ENCODE results near the gene KLHDC10. TPM values are rescaled to one million over a fixed set of nuclear protein-coding genes. Genes with fewer than 3 reads are reported as not detected.

KLHDC10 gene
- total RNA-seq, 4 donors from 2014 or later, result 17.0 to 28.8 (median 23.0) TPM

DNA sequence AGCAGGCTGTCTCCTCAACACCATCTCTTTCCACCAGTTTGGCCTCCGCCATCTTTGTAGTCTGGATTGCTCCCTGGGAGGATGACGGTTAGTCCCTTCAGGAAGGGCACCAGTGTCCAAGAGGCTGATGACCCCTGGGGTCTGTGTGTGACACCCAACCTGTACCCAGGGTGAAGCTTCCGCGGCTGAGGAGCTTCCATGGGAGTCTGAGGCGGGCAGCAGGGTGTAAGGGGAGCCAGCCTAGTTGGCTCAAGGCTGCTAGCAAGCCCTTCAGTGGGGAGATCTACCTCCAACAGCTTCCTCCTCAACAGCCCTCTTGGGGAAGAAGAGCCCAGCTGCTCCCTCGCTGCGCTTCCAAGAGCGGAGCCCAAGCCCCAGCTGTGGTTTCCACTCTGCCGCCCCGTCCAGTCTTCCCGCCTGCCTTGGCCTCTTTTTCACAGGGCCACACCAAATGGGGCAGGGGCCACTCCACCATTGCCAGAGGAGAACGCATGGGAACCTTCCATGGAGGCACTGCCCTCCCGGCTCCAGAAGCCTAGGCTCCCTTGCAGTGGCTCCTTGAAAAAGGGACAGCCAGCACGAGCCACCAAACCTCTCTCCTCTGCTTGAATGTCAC lies 77.5 kb downstream of the KLHDC10 start:
- no peak overlapping the region for H3K27ac ChIP-seq
- H3K36me3 ChIP-seq, result no peaks in the 10 kb centered on the region
- WGBS, 2 donors (ENCODE audit: low coverage in 1 of 2), result 90 to 94% methylated on average over 2 to 6 of the region's 14 CpGs
- H3K4me3 ChIP-seq, result no peak overlapping the region
- no peaks in the 10 kb centered on the region for H3K4me1 ChIP-seq
- H3K27me3 ChIP-seq, result no peaks in the 10 kb centered on the region
- TF ChIP-seq EP300 (IDR thresholded peaks at IDR 0.05) (no peak), POLR2A (IDR thresholded peaks at IDR 0.05) (no peak), POLR2AphosphoS5 (IDR thresholded peaks at IDR 0.05) (no peak)
- TF ChIP-seq, protein P1, sequence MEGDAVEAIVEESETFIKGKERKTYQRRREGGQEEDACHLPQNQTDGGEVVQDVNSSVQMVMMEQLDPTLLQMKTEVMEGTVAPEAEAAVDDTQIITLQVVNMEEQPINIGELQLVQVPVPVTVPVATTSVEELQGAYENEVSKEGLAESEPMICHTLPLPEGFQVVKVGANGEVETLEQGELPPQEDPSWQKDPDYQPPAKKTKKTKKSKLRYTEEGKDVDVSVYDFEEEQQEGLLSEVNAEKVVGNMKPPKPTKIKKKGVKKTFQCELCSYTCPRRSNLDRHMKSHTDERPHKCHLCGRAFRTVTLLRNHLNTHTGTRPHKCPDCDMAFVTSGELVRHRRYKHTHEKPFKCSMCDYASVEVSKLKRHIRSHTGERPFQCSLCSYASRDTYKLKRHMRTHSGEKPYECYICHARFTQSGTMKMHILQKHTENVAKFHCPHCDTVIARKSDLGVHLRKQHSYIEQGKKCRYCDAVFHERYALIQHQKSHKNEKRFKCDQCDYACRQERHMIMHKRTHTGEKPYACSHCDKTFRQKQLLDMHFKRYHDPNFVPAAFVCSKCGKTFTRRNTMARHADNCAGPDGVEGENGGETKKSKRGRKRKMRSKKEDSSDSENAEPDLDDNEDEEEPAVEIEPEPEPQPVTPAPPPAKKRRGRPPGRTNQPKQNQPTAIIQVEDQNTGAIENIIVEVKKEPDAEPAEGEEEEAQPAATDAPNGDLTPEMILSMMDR (IDR thresholded peaks at IDR 0.05), result no peak
- no peak for ATAC-seq
- no peaks in the 10 kb centered on the region for H3K9me3 ChIP-seq

DNA sequence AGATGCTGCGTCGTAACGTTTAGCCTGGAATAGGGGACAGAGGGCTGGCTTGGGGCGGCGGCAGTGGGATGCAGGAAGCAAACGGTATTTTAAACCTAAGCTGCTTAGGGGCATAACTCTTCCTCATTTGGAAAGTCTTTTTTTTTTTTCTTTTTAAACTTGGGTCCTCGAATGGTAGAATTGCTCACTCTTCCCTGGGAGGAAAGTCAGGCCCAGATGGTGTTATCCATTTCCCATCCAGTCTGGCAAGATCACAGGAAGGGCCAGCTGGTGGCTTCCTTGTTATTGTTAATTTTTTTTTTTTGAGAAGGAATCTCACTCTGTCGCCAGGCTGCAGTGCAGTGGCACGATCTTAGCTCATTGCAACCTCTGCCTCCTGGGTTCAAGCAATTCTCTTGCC lies 78.2 kb downstream of the KLHDC10 start:
- 68 to 79% methylated on average over 3 to 9 of the region's 9 CpGs for WGBS, 2 donors (ENCODE audit: low coverage in 1 of 2)
- no peaks in the 10 kb centered on the region for H3K36me3 ChIP-seq
- TF ChIP-seq, protein P1 (IDR thresholded peaks at IDR 0.05), result no peak
- TF ChIP-seq EP300 (IDR thresholded peaks at IDR 0.05), result no peak
- TF ChIP-seq POLR2A (IDR thresholded peaks at IDR 0.05), result no peak
- TF ChIP-seq POLR2AphosphoS5 (IDR thresholded peaks at IDR 0.05), result no peak

DNA sequence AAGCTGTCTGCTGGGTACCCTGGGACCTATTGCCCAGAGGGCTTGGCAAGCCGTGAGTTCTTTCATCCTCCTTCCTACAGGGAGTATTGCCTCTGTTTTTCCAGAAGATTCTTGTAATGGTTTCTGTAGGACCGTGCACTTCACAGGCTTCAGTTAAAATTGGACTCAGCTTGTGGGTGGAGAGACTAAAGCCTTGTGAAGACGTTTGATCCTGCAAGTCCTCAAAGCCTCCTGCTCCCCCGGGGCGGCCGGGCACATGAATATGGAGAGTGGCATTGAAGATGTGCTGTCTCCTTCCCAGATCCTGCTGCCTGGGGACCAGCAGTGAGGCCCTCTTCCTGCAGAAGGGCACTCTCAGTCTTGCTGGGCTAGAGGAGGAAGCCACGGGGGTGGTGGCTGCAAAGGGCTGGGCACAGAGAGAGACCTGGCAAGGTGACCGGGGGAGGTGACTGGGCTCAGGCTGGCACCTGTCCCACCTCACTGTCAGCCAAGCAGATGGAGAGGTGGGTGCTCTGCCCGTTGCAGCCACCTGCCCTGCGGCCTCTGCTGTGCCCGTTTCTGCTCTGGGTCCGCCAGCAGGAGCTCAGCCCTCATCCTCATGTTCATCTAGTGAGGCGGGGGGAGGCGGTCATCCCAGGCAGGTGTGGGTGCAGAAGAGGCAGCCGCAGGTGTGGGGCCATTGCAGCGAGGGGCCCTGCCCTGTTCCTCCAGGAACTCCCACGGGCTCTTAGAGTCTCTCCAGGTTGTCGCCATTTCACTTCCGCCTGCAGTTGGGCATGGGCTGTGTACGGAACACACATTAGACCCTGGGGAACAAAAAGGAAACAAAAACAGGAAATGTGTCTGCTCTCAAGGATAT lies 79.2 kb downstream of the KLHDC10 start:
- H3K9me3 ChIP-seq, result no peaks in the 10 kb centered on the region
- no peak for TF ChIP-seq POLR2AphosphoS5 (IDR thresholded peaks at IDR 0.05)
- TF ChIP-seq EP300 (IDR thresholded peaks at IDR 0.05), result no peak
- TF ChIP-seq, protein P1 (IDR thresholded peaks at IDR 0.05), result no peak
- no peak for TF ChIP-seq POLR2A (IDR thresholded peaks at IDR 0.05)
- peaks cover 0 to 4% (median 0%) of the 10 kb centered on the region in 3 donors for H3K4me1 ChIP-seq
- H3K27ac ChIP-seq, result no peak overlapping the region
- ATAC-seq, result no peak
- H3K4me3 ChIP-seq, result no peak overlapping the region
- H3K36me3 ChIP-seq, result no peaks in the 10 kb centered on the region
- peaks cover 5% of the 10 kb centered on the region for H3K27me3 ChIP-seq
- 50 to 86% methylated on average over 1 of the region's 20 CpGs for WGBS, 2 donors (ENCODE audit: low coverage in 1 of 2)

More for the DNA sequence above, 78.2 kb downstream of the KLHDC10 start:
- H3K27ac ChIP-seq, result no peak overlapping the region
- H3K9me3 ChIP-seq, result no peaks in the 10 kb centered on the region
- ATAC-seq, result no peak
- H3K4me1 ChIP-seq, result no peaks in the 10 kb centered on the region
- H3K4me3 ChIP-seq, result no peak overlapping the region
- H3K27me3 ChIP-seq, result no peaks in the 10 kb centered on the region

DNA sequence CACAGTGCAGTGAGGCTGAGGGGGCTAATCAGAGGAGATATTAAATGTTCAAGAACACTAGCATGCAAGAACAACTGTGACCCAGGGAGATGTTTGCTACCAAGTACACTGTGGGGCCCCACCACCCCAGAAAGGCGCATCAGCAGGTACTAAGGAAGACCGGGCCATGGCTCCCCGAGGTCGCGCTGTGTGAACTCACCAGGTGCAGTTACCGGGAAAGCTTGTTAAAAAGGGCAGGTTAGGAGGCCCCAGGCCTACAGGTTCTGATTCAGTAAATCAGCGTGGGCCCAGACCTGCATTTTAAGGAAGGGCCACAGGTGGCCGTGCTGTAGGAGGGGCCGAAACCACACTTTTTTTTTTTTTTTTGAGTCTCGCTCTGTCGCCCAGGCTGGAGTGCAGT lies 80.3 kb downstream of the KLHDC10 start:
- H3K4me3 ChIP-seq, result no peak overlapping the region
- H3K27me3 ChIP-seq, result peaks cover 11% of the 10 kb centered on the region
- TF ChIP-seq POLR2A (IDR thresholded peaks at IDR 0.05) (no peak), EP300 (IDR thresholded peaks at IDR 0.05) (no peak), POLR2AphosphoS5 (IDR thresholded peaks at IDR 0.05) (no peak)
- TF ChIP-seq, protein P1 (IDR thresholded peaks at IDR 0.05), result no peak
- H3K36me3 ChIP-seq, result no peaks in the 10 kb centered on the region
- H3K27ac ChIP-seq, result no peak overlapping the region
- H3K4me1 ChIP-seq, result peaks cover 0 to 4% (median 0%) of the 10 kb centered on the region in 3 donors
- H3K9me3 ChIP-seq, result no peaks in the 10 kb centered on the region
- ATAC-seq, result no peak
- WGBS, 2 donors (ENCODE audit: low coverage in 1 of 2), result 90 to 92% methylated on average over 3 to 11 of the region's 11 CpGs
